ENCODE measurements around the gene RAB8A. TPM values are rescaled to one million over a fixed set of nuclear protein-coding genes. Genes with fewer than 3 reads are reported as not detected.

The RAB8A gene
- polyA plus RNA-seq, 1 donor from 2014 or later, result 29.8 TPM

DNA sequence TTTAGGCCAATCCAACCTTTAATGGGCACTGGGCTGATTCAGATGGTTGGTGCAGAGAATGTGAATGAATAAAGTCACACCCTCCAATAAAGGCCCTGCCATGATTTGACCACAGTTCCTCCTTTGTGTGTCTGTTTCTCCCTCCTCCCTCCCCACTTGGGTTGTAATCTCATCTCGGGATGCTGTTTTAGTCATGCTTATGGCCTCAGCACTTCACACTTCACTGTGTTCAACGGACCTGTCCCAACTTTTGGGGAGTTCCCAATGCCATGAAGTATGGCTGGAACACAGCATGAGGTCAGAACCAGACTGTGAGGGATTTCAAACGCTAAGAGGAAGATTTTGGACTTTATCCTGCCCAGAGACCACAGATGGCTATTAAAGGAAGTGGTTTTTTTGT lies 5.6 kb upstream of the RAB8A start:
- H3F3A ChIP-seq (ENCODE audit: insufficient read depth, low read length, poor library complexity, severe bottlenecking), result no peaks in the 10 kb centered on the region
- H3K79me2 ChIP-seq (replicated peaks; ENCODE audit: insufficient read depth, low read length), result no peaks in the 10 kb centered on the region
- no peak overlapping the region for H3K9ac ChIP-seq (ENCODE audit: low read length)
- no peaks in the 10 kb centered on the region for H4K20me1 ChIP-seq (ENCODE audit: insufficient read depth)
- TF ChIP-seq, protein P1, sequence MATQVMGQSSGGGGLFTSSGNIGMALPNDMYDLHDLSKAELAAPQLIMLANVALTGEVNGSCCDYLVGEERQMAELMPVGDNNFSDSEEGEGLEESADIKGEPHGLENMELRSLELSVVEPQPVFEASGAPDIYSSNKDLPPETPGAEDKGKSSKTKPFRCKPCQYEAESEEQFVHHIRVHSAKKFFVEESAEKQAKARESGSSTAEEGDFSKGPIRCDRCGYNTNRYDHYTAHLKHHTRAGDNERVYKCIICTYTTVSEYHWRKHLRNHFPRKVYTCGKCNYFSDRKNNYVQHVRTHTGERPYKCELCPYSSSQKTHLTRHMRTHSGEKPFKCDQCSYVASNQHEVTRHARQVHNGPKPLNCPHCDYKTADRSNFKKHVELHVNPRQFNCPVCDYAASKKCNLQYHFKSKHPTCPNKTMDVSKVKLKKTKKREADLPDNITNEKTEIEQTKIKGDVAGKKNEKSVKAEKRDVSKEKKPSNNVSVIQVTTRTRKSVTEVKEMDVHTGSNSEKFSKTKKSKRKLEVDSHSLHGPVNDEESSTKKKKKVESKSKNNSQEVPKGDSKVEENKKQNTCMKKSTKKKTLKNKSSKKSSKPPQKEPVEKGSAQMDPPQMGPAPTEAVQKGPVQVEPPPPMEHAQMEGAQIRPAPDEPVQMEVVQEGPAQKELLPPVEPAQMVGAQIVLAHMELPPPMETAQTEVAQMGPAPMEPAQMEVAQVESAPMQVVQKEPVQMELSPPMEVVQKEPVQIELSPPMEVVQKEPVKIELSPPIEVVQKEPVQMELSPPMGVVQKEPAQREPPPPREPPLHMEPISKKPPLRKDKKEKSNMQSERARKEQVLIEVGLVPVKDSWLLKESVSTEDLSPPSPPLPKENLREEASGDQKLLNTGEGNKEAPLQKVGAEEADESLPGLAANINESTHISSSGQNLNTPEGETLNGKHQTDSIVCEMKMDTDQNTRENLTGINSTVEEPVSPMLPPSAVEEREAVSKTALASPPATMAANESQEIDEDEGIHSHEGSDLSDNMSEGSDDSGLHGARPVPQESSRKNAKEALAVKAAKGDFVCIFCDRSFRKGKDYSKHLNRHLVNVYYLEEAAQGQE (IDR thresholded peaks at IDR 0.05; ENCODE audit: borderline replicate concordance), result no peak
- TF ChIP-seq RAD21 (conservative IDR thresholded peaks at IDR 0.05) (no peak), SMC3 (conservative IDR thresholded peaks at IDR 0.05; ENCODE audit: poor library complexity) (no peak), MXI1 (conservative IDR thresholded peaks at IDR 0.05; ENCODE audit: poor library complexity, severe bottlenecking) (no peak), EP300 (conservative IDR thresholded peaks at IDR 0.05; ENCODE audit: poor library complexity, severe bottlenecking) (no peak), TAF1 (IDR thresholded peaks at IDR 0.05; ENCODE audit: low read depth) (no peak), POLR2AphosphoS5 (IDR thresholded peaks at IDR 0.05) (no peak), EZH2 (IDR thresholded peaks at IDR 0.05; ENCODE audit: borderline replicate concordance, insufficient read depth, low read length, poor library complexity, severe bottlenecking) (no peak)
- TF ChIP-seq, protein P2, sequence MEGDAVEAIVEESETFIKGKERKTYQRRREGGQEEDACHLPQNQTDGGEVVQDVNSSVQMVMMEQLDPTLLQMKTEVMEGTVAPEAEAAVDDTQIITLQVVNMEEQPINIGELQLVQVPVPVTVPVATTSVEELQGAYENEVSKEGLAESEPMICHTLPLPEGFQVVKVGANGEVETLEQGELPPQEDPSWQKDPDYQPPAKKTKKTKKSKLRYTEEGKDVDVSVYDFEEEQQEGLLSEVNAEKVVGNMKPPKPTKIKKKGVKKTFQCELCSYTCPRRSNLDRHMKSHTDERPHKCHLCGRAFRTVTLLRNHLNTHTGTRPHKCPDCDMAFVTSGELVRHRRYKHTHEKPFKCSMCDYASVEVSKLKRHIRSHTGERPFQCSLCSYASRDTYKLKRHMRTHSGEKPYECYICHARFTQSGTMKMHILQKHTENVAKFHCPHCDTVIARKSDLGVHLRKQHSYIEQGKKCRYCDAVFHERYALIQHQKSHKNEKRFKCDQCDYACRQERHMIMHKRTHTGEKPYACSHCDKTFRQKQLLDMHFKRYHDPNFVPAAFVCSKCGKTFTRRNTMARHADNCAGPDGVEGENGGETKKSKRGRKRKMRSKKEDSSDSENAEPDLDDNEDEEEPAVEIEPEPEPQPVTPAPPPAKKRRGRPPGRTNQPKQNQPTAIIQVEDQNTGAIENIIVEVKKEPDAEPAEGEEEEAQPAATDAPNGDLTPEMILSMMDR (IDR thresholded peaks at IDR 0.05; ENCODE audit: poor library complexity, severe bottlenecking), result no peak
- no peak overlapping the region for H3K4me3 ChIP-seq (ENCODE audit: low read length)
- H3K9me3 ChIP-seq (ENCODE audit: low read length), result no peaks in the 10 kb centered on the region
- H3K27me3 ChIP-seq (ENCODE audit: insufficient read depth, low read depth, low read length), result no peaks in the 10 kb centered on the region
- H3K4me2 ChIP-seq (ENCODE audit: low read length), result no peak overlapping the region
- H3K36me3 ChIP-seq (ENCODE audit: insufficient read depth, low read length), result no peaks in the 10 kb centered on the region
- no peak overlapping the region for H2AFZ ChIP-seq (ENCODE audit: low read depth, low read length)
- no peaks in the 10 kb centered on the region for H3K9me2 ChIP-seq (ENCODE audit: insufficient read depth, low read length)
- H3K27ac ChIP-seq (ENCODE audit: low read length), result no peak overlapping the region

DNA sequence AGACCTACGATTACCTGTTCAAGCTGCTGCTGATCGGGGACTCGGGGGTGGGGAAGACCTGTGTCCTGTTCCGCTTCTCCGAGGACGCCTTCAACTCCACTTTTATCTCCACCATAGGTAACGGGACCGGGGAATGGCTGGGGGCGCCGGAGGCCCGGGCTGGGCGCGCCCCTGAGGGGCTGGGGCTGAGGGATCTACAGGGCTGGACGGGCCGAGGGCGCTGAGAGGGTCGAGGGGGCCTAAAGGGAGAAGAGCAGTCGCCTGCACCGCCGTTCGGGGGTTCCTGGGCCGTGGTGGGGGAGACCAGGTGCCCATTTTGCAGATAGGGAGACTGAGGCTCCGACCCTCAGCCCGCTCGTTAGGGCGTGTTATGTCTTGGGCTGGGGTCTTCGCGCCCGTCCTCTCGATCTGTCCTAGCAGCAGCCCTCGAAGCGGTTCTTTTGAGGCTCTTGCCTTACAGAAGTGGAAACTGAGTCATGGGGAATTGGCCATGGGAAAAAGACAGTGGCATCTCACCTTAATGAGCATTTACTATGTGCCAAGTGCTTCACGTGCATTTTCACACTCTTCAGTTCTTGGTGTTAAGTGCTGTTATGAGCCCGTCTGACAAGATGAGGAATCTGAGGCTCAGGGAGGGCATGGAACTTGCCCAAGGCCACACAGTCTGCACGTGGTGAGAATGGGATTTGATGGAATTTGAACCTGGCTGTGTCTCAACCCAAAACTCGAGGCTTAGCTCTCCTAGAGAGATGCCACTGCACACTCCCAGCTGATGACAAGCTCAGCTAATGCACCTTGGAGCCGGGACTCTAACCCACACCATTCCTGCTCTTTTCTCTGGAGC lies 442 bp downstream of the RAB8A start:
- peak overlapping the region; percentile 91 for H3K27ac ChIP-seq (ENCODE audit: low read length)
- peak overlapping the region; percentile 94 for H2AFZ ChIP-seq (ENCODE audit: low read depth, low read length)
- peaks cover 26% of the 10 kb centered on the region for H3K79me2 ChIP-seq (replicated peaks; ENCODE audit: insufficient read depth, low read length)
- no peaks in the 10 kb centered on the region for H3K36me3 ChIP-seq (ENCODE audit: insufficient read depth, low read length)
- peak overlapping the region; percentile 86 for H3K4me3 ChIP-seq (ENCODE audit: low read length)
- no peaks in the 10 kb centered on the region for H4K20me1 ChIP-seq (ENCODE audit: insufficient read depth)
- H3K9me3 ChIP-seq (ENCODE audit: low read length), result no peaks in the 10 kb centered on the region
- H3K9ac ChIP-seq (ENCODE audit: low read length), result peak overlapping the region; percentile 90
- peak overlapping the region; percentile 70 for H3K4me2 ChIP-seq (ENCODE audit: low read length)
- no peaks in the 10 kb centered on the region for H3K27me3 ChIP-seq (ENCODE audit: insufficient read depth, low read depth, low read length)
- H3F3A ChIP-seq (ENCODE audit: insufficient read depth, low read length, poor library complexity, severe bottlenecking), result no peaks in the 10 kb centered on the region
- TF ChIP-seq EZH2 (IDR thresholded peaks at IDR 0.05; ENCODE audit: borderline replicate concordance, insufficient read depth, low read length, poor library complexity, severe bottlenecking), result no peak
- TF ChIP-seq, protein P1 (IDR thresholded peaks at IDR 0.05; ENCODE audit: borderline replicate concordance), result peak; percentile 84
- peak; percentile 82 for TF ChIP-seq POLR2AphosphoS5 (IDR thresholded peaks at IDR 0.05)
- no peaks in the 10 kb centered on the region for H3K9me2 ChIP-seq (ENCODE audit: insufficient read depth, low read length)

Data from neural cell (in vitro differentiated cells).